A549 treated with Mapracorat at 1 μM for 4 hours (cell line): ENCODE data around the gene ATXN10. TPM values are rescaled to one million over a fixed set of nuclear protein-coding genes. Genes with fewer than 3 reads are reported as not detected.

Experiments used
- total RNA-seq: library from RNA; stranded (reverse); fragments of 200-300 nt; extraction: Qiagen RNA extraction; gene quantifications from 5 replicates; pipeline ENCODE4 v1.2.3, GENCODE V29; 2022

Gene ATXN10
- 88.4 to 115 TPM (median 107 TPM) in 5 replicates for total RNA-seq

GRCh38 chr22:45671783-45672563 is at the start of gene ATXN10:
Gene ATXN10 (plus strand): TSS chr22:45671834. CDS start chr22:45672064, 230 bp downstream.

Other genes with a start within 250 kb of the ATXN10 start
- 38.0 to 57.3 TPM (median 52.2 TPM) in 5 replicates for gene FBLN1, start 169.0 kb upstream of the ATXN10 start, total RNA-seq